Prostate gland (tissue), 2 donors: ENCODE results near the gene LRRC41. TPM values are rescaled to one million over a fixed set of nuclear protein-coding genes. Genes with fewer than 3 reads are reported as not detected.

ENCODE experiments used
- DNase-seq: peaks from one replicate; pipeline ENCODE4 v3.0.0-alpha.2; 2019; ENCODE audit warnings: low spot score
- H3K27ac ChIP-seq, 2 donors: fragments of 200-600 bp; sonication (generic); 2 replicates each; pipeline ENCODE4 v1.5.1; 2017 to 2019
- H3K27me3 ChIP-seq: fragments of 200-600 bp; sonication (generic); replicated peaks from 2 replicates; pipeline ENCODE4 v1.5.1; 2019; ENCODE audit not compliant: insufficient read depth
- H3K36me3 ChIP-seq, 2 donors: fragments of 200-600 bp; sonication (generic); 1 replicate in 1 of 2; 2 replicates in 1 of 2; pipeline versions ENCODE4 v1.5.1 to v1.8.1; 2017 to 2019
- H3K4me1 ChIP-seq: fragments of 200-600 bp; sonication (generic); replicated peaks from 2 replicates; pipeline ENCODE4 v1.5.1; 2019
- H3K4me3 ChIP-seq, 2 donors: fragments of 200-600 bp; sonication (generic); 2 replicates each; pipeline ENCODE4 v1.5.1; 2017 to 2019
- H3K9me3 ChIP-seq: fragments of 200-600 bp; sonication (generic); 2 replicates; pipeline ENCODE4 v1.5.1; 2017
- CTCF ChIP-seq, 4 experiments: fragments of 200-600 bp in 2 of 4; fragments of 450-650 bp in 2 of 4; sonication (generic) in 2 of 4; IDR thresholded peaks; 1 replicate in 3 of 4; 2 replicates in 1 of 4; pipeline ENCODE4 v1.5.1; 2016 to 2019; ENCODE audit warnings: antibody characterized with exemption in 4 of 4, mild to moderate bottlenecking in 2 of 4, moderate library complexity in 2 of 4
- POLR2A ChIP-seq: fragments of 450-650 bp; IDR thresholded peaks from one replicate; pipeline ENCODE4 v1.6.1; 2016; ENCODE audit warnings: antibody characterized with exemption, mild to moderate bottlenecking
- POLR2AphosphoS5 ChIP-seq: sonication (generic); formaldehyde crosslinking; IDR thresholded peaks from one replicate; pipeline ENCODE4 v1.6.1; 2017; ENCODE audit warnings: antibody characterized with exemption
- WGBS: methylation state at CpG from one replicate; pipeline ENCODE4 v1.1.5; 2018; 5-methylcytosine and 5-hydroxymethylcytosine counted together
- intact Hi-C: fragments of 100-400 bp; cut with DNase I; formaldehyde crosslinking; loops from one replicate; pipeline ENCODE4 v1.14.2; 2022
- total RNA-seq, 2 donors: library from RNA; depleted of rRNA; stranded (reverse); fragments of >200 nt; gene quantifications; one replicate each; pipeline ENCODE4 v1.1.0, GENCODE V29; 2016

LRRC41 gene
- total RNA-seq, 2 donors from 2014 or later, result 97.2 to 143 TPM

- DNase-seq, result no peak
- no peaks in the 10 kb centered on the region for H3K4me1 ChIP-seq
- intact Hi-C loops, result no loop called here
- no peaks in the 10 kb centered on the region for H3K9me3 ChIP-seq
- TF ChIP-seq CTCF (IDR thresholded peaks at IDR 0.05) (no peak), POLR2A (no peak), POLR2AphosphoS5 (no peak)
- H3K27ac ChIP-seq, result no peak overlapping the region
- no peaks in the 10 kb centered on the region for H3K27me3 ChIP-seq
- WGBS, result 95% methylated on average over 6 of the region's 6 CpGs
- no peak overlapping the region for H3K4me3 ChIP-seq
- H3K36me3 ChIP-seq, result no peaks in the 10 kb centered on the region
Observed at GRCh38 chr1:46274225-46275029, 29.0 kb downstream of the LRRC41 start.

DNA sequence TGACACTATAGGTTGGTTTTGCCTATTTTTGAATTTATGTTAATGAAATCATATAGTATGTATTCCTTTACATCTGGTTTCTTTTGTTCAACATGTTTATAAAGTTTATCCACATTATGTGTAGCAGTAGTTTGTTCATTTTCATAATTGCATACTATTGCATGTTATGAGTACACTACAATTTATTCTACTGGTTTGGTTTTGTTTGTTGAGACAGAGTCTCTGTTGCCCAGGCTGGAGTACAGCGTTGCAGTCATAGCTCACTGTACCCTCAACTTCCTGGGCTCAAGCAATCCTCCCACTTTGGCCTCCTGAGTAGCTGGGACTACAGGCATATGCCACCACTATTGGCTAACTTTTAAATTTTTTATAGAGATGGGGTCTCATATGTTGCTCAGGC, 34.8 kb downstream of the LRRC41 start:
- intact Hi-C loops, result no loop called here
- TF ChIP-seq CTCF (IDR thresholded peaks at IDR 0.05) (no peak), POLR2A (no peak), POLR2AphosphoS5 (no peak)
- H3K9me3 ChIP-seq, result no peaks in the 10 kb centered on the region
- DNase-seq, result no peak
- H3K27ac ChIP-seq, result no peak overlapping the region
- WGBS, result 100% methylated on average over 1 of the region's 1 CpG
- H3K27me3 ChIP-seq, result no peaks in the 10 kb centered on the region
- H3K36me3 ChIP-seq, result no peaks in the 10 kb centered on the region
- no peak overlapping the region for H3K4me3 ChIP-seq
- no peaks in the 10 kb centered on the region for H3K4me1 ChIP-seq

DNA sequence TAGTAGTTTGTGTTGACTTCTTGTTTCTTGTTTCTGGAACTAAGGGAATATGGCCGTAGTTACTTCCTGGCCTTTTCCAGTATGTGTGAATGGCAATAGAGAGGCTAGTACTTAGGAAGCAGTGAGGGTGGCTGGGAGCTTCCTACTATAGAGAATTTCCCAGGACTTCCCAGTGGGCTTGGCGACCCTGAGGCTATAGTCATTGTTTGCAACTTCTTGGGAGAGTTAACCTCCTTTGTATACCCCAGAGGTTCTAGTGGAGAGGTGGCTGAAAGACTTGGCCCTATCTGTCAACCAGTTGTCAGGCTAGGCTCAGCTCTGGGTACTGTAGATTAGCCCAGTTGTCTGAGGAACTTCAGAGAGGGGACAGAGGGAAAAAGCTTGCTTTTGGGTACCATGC, 40.3 kb downstream of the LRRC41 start:
- H3K9me3 ChIP-seq, result no peaks in the 10 kb centered on the region
- intact Hi-C loops, result no loop called here
- no peaks in the 10 kb centered on the region for H3K27me3 ChIP-seq
- H3K4me3 ChIP-seq, result no peak overlapping the region
- H3K27ac ChIP-seq, result no peak overlapping the region
- H3K36me3 ChIP-seq, result no peaks in the 10 kb centered on the region
- H3K4me1 ChIP-seq, result no peaks in the 10 kb centered on the region
- DNase-seq, result no peak
- TF ChIP-seq CTCF (IDR thresholded peaks at IDR 0.05) (no peak), POLR2AphosphoS5 (no peak)
- 81% methylated on average over 2 of the region's 2 CpGs for WGBS

- no peaks in the 10 kb centered on the region for H3K27me3 ChIP-seq
- WGBS, result 67% methylated on average over 1 of the region's 1 CpG
- H3K27ac ChIP-seq, result no peak overlapping the region
- DNase-seq, result no peak
- H3K36me3 ChIP-seq, result no peaks in the 10 kb centered on the region
- TF ChIP-seq POLR2A (no peak), POLR2AphosphoS5 (no peak), CTCF (IDR thresholded peaks at IDR 0.05) (no peak)
- H3K4me3 ChIP-seq, result no peak overlapping the region
- intact Hi-C loops, result no loop called here
- no peaks in the 10 kb centered on the region for H3K9me3 ChIP-seq
- H3K4me1 ChIP-seq, result no peaks in the 10 kb centered on the region
Observed at GRCh38 chr1:46262508-46262907, 40.9 kb downstream of the LRRC41 start.

DNA sequence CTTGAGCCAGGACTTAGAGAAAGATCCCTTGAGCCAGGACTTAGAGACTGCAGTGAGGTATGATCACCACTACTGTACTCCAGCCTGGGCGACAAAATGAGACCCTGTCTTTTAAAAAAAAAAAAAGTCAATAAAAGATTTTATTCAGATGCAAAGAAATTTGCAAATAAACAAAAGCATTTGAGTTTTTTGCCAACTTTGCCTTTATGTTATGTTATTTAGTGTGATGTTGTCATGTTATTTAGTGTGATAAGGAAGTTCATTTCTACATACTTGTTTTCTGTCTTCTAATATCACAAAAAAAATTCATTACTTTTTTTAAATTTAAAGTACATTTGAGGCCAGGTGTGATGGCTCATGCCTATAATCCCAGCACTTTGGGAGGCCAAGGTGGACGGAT, 46.9 kb downstream of the LRRC41 start:
- no peak for DNase-seq
- Histone ChIP-seq H3K27ac (no peak overlapping the region), H3K9me3 (no peaks in the 10 kb centered on the region), H3K4me1 (no peaks in the 10 kb centered on the region), H3K36me3 (no peaks in the 10 kb centered on the region), H3K27me3 (no peaks in the 10 kb centered on the region), H3K4me3 (no peak overlapping the region)
- 94% methylated on average over 2 of the region's 2 CpGs for WGBS
- TF ChIP-seq POLR2AphosphoS5, result no peak
- intact Hi-C loops, result no loop called here
